Measurements from ENCODE around the gene ZFYVE21. TPM values are rescaled to one million over a fixed set of nuclear protein-coding genes. Genes with fewer than 3 reads are reported as not detected.

The ZFYVE21 gene
- total RNA-seq, 1 donor from 2014 or later: 50.5 TPM

DNA sequence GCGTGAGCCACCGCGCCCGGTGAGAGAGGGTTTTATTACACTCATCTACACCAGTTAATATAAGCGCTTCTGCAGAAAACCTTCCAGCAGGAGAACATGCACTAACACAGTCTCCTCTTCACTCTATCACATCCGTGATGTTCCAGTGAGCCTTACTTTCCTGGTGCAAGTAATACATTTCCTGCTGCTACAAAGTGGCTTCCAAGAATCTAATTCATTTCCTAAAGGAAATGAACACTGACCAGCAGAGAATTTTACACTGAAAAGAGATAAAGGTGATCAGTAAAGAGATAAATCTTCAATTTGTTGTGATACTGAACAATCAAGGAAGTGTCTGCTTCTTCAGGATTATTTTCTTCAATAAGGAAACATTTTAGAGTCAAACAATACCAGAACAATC, 39.5 kb downstream of the ZFYVE21 start:
- H3K4me1 ChIP-seq: peaks cover 14% of the 10 kb centered on the region
- H3K9me3 ChIP-seq (replicated peaks): no peaks in the 10 kb centered on the region
- peaks cover 51% of the 10 kb centered on the region for H3K36me3 ChIP-seq
- H3K27me3 ChIP-seq (ENCODE audit: low read depth): no peaks in the 10 kb centered on the region
- H3K4me3 ChIP-seq: no peak overlapping the region
- no peak for DNase-seq
- no peak overlapping the region for H3K27ac ChIP-seq (replicated peaks)
- intact Hi-C loops (cut with micrococcal nuclease): no loop called here
- TF ChIP-seq, protein P1, sequence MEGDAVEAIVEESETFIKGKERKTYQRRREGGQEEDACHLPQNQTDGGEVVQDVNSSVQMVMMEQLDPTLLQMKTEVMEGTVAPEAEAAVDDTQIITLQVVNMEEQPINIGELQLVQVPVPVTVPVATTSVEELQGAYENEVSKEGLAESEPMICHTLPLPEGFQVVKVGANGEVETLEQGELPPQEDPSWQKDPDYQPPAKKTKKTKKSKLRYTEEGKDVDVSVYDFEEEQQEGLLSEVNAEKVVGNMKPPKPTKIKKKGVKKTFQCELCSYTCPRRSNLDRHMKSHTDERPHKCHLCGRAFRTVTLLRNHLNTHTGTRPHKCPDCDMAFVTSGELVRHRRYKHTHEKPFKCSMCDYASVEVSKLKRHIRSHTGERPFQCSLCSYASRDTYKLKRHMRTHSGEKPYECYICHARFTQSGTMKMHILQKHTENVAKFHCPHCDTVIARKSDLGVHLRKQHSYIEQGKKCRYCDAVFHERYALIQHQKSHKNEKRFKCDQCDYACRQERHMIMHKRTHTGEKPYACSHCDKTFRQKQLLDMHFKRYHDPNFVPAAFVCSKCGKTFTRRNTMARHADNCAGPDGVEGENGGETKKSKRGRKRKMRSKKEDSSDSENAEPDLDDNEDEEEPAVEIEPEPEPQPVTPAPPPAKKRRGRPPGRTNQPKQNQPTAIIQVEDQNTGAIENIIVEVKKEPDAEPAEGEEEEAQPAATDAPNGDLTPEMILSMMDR (IDR thresholded peaks at IDR 0.05; ENCODE audit: borderline replicate concordance): no peak

DNA sequence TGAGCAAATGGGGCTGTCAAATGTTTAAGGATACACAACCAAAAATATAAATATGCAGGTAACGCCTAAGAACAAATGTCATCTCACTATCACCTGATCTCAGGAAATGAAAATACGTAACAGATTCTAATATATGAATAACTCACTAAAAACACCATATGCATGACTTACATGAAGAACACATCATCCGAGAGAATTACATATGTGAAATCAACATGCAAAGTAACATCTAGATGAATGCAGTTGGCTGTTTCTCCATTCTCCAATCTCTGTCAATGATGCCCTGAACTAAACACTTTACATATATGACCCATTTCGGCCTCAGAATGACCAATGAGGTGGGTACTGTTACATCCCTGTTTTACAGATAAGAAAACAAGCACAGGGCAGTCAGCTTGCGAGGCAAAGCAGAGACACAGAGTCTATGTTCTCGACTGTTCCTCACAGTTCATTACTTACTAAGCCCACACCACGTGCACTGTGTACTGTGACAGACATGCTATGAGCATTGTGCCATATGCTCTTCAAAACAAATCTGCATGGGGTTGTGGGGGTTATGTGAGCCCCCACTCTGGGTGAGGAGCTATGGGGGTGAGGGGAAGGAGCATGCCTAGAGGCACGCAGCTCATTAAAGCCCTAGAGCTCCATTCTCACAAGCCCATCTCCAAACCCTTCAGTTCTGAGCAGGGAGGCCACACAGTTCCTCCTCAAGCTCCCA, 42.6 kb downstream of the ZFYVE21 start:
- H3K36me3 ChIP-seq: peaks cover 19% of the 10 kb centered on the region
- DNase-seq: no peak
- H3K27me3 ChIP-seq (ENCODE audit: low read depth): no peaks in the 10 kb centered on the region
- no peak overlapping the region for H3K27ac ChIP-seq (replicated peaks)
- H3K9me3 ChIP-seq (replicated peaks): no peaks in the 10 kb centered on the region
- intact Hi-C loops (cut with micrococcal nuclease): no loop called here
- TF ChIP-seq, protein P1 (IDR thresholded peaks at IDR 0.05; ENCODE audit: borderline replicate concordance): no peak
- no peak overlapping the region for H3K4me3 ChIP-seq
- H3K4me1 ChIP-seq: peaks cover 14% of the 10 kb centered on the region

DNA sequence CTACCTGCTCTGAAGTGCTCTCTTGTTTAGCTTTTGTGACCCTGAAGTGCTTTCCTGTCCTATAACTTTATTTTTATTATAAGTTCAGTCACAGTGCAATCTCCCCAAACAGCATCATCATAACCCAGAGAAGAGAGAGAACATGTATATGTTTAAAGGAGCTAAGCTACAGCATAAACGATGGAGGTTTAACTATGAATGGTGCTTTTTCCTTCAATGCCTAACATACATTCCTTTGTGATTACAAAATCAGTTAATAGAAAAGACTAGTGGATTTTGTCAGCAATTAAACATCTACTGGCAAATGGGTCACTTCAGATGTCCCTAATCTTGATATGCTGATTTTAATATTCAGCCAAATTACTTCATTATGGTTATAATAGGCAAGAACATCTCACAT, 46.4 kb downstream of the ZFYVE21 start:
- no peak overlapping the region for H3K27ac ChIP-seq (replicated peaks)
- H3K27me3 ChIP-seq (ENCODE audit: low read depth): no peaks in the 10 kb centered on the region
- intact Hi-C loops (cut with micrococcal nuclease): no loop called here
- TF ChIP-seq, protein P1 (IDR thresholded peaks at IDR 0.05; ENCODE audit: borderline replicate concordance): no peak
- H3K36me3 ChIP-seq: peaks cover 15% of the 10 kb centered on the region
- H3K9me3 ChIP-seq (replicated peaks): no peaks in the 10 kb centered on the region
- H3K4me1 ChIP-seq: peaks cover 31% of the 10 kb centered on the region
- DNase-seq: no peak
- H3K4me3 ChIP-seq: no peak overlapping the region

DNA sequence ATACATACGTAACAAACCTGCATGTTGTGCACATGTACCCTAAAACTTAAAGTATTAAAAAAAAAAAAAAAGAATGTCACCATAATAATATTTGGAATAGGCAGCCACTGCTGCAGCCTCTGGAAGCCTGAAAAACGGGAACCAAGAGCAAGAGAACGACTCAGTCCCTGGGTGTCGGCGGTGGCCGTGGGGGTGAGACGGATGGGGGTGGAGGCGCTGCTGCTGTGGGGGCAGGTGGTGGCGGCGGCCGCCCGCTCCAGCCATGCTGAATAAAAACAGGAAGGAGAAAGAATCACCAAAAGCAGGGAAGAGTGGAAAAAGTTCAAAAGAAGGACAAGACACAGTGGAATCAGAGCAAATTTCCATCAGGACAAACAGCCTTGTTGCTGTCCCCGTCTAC, 46.9 kb downstream of the ZFYVE21 start:
- no peaks in the 10 kb centered on the region for H3K27me3 ChIP-seq (ENCODE audit: low read depth)
- H3K9me3 ChIP-seq (replicated peaks): no peaks in the 10 kb centered on the region
- no peak overlapping the region for H3K27ac ChIP-seq (replicated peaks)
- H3K4me3 ChIP-seq: no peak overlapping the region
- intact Hi-C loops (cut with micrococcal nuclease): no loop called here
- H3K4me1 ChIP-seq: peaks cover 29% of the 10 kb centered on the region
- peaks cover 10% of the 10 kb centered on the region for H3K36me3 ChIP-seq
- TF ChIP-seq, protein P1 (IDR thresholded peaks at IDR 0.05; ENCODE audit: borderline replicate concordance): no peak
- DNase-seq: no peak

DNA sequence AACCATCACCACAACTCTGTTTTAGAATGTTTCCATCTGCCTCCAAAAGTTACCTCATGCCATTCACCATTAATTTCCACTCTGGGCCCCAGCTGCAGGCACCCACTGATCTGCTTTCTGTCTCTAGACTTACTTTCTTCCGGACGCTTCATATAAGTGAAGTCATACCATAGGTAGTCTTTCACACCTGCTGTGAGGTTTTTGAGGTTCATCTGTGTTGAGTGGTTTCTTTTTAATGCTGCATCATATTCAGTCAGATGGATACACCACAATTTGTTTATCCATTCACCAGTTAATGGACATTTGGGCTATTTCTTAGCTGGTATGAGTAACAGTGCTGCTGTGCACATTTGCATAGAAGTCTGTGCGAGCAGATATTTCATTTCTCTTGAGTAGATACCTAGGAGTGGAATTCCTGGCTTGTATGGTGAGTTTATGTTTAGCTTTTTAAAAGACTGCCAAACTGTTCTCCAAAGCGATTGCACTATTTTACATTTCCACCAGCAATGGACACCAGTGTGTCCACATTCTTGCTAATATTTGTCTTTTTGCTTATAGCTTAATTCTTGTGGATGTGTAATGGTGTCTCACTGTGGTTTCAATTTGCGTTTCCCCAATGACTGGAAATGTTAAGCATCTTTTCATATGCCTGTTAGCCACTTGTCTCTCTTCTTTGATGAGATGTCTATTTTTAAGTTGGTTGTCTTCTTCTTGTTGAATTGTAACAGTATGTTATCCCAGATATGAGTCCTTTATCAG, 48.3 kb downstream of the ZFYVE21 start:
- no peak for DNase-seq
- Histone ChIP-seq H3K4me3 (no peak overlapping the region), H3K9me3 (replicated peaks) (no peaks in the 10 kb centered on the region), H3K4me1 (peaks cover 27% of the 10 kb centered on the region), H3K27ac (replicated peaks) (no peak overlapping the region), H3K27me3 (ENCODE audit: low read depth) (no peaks in the 10 kb centered on the region), H3K36me3 (peaks cover 8% of the 10 kb centered on the region)
- intact Hi-C loops (cut with micrococcal nuclease): no loop called here
- TF ChIP-seq, protein P1 (IDR thresholded peaks at IDR 0.05; ENCODE audit: borderline replicate concordance): no peak
